OCI-LY7 (cell line): ENCODE data around the gene NTSR1.

ENCODE experiments used
- EZH2phosphoT487 ChIP-seq: fragments of 200-600 bp; sonication (generic); IDR thresholded peaks from 2 replicates; pipeline ENCODE4 v1.6.1; 2018; ENCODE audit warnings: low read depth, borderline replicate concordance, mild to moderate bottlenecking, mixed run types, antibody characterized with exemption, low read length, moderate library complexity, mixed read lengths
- TF ChIP-seq, protein P1 (sequence below): fragments of 200-600 bp; sonication (generic); conservative IDR thresholded peaks from 2 replicates; pipeline ENCODE4 v1.5.1; 2014; ENCODE audit warnings: mild to moderate bottlenecking, antibody characterized with exemption, low read length, moderate library complexity, mixed read lengths

DNA sequence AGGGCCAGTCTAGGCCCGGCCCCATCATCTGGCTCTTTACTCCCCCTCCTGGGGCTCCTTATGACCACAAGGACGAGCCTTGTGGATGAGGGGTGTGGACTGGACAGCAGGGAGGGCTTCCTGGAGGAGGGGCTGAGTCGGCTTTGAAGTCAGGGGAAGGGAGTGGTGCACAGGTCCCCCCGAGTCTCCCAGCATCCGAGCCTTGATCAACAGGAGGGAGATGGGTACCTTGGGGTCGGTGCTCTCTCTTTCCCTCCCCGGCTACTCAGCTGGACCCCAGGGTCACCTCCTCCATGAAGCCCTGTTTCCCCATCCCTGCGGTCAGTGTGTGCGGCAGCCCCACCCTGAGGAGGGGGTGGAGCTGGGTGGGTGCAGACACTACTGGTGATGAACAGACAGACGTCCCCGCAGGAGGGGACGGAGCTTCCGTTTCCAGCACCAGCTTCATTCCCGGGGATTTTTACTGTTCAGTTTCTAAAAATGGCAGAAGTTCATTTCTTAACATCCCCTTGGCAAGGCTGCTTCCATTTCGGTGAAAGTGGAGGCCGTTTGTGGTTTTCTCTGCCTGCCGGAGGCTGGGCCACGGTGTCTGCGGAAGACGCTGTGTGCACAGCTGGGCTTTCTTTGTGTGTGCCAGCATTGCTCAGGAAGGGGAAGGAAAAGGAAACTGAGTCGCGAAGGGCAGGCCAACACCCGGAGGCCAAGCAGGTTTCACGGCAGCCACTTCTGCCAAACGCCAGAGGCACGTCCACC lies 19.6 kb downstream of the NTSR1 start:
- TF ChIP-seq, protein P1, sequence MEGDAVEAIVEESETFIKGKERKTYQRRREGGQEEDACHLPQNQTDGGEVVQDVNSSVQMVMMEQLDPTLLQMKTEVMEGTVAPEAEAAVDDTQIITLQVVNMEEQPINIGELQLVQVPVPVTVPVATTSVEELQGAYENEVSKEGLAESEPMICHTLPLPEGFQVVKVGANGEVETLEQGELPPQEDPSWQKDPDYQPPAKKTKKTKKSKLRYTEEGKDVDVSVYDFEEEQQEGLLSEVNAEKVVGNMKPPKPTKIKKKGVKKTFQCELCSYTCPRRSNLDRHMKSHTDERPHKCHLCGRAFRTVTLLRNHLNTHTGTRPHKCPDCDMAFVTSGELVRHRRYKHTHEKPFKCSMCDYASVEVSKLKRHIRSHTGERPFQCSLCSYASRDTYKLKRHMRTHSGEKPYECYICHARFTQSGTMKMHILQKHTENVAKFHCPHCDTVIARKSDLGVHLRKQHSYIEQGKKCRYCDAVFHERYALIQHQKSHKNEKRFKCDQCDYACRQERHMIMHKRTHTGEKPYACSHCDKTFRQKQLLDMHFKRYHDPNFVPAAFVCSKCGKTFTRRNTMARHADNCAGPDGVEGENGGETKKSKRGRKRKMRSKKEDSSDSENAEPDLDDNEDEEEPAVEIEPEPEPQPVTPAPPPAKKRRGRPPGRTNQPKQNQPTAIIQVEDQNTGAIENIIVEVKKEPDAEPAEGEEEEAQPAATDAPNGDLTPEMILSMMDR: no peak
- no peak for TF ChIP-seq EZH2phosphoT487
